HepG2 (cell line): ENCODE measurements around the gene ACBD3. TPM values are rescaled to one million over a fixed set of nuclear protein-coding genes. Genes with fewer than 3 reads are reported as not detected.
"Not testable (repeated sequence)": the region's sequence is repeated elsewhere in the genome, so short reads cannot be mapped to it uniquely, and the experiment has no call there.

Experiments
- ATAC-seq: fragments of 200-7000 bp; cut with Tn5 transposase; 3 replicates; pipeline ENCODE4 v1.9.1; 2020; ENCODE audit warnings: mild to moderate bottlenecking, moderate library complexity
- BruUV-seq: library from RNA; stranded (reverse); fragments of 400-500 nt; replicated peaks from 2 replicates; lab custom pipeline; 2021; lab: Mats Ljungman, UMichigan
- CTCF ChIA-PET: fragments of 300-600 bp; formaldehyde crosslinking; extraction: SDS; loops from one replicate; lab custom pipeline; 2021; ENCODE audit warnings: low total read pairs, inconsistent platforms, low intra/inter-chr PET ratio; lab: Yijun Ruan, JAX
- POLR2A ChIA-PET: fragments of 350-600 bp; sonication (Branson Sonifier 250); formaldehyde crosslinking; loops from one replicate; lab custom pipeline; 2020; ENCODE audit warnings: antibody characterized with exemption, inconsistent platforms; lab: Yijun Ruan, JAX
- DNase-seq: peaks from one replicate; pipeline ENCODE4 v3.0.0-alpha.2; 2015; ENCODE audit warnings: low spot score
- FAIRE-seq: peaks from 3 replicates; lab custom pipeline; 2011; peaks lifted over from hg19 to GRCh38; lab: Jason Lieb, UNC
- H2AFZ ChIP-seq: one replicate; pipeline ENCODE4 v1.6.1; 2011; ENCODE audit warnings: low read length, inconsistent platforms
- H3K27ac ChIP-seq: fragments of 300-600 bp; 3 replicates; pipeline ENCODE4 v1.8.0; 2011; ENCODE audit warnings: mixed run types, mild to moderate bottlenecking, mixed read lengths, low read length, inconsistent platforms; ENCODE audit not compliant: insufficient read depth; ENCODE audit errors: extremely low read length
- H3K27me3 ChIP-seq, 2 experiments: fragments of 200-600 bp in 1 of 2; 2 replicates in 1 of 2; 3 replicates in 1 of 2; pipeline versions ENCODE4 v1.6.0 to v1.8.0; 2011; ENCODE audit warnings: low read length in 2 of 2, mild to moderate bottlenecking in 2 of 2, moderate library complexity in 2 of 2, inconsistent platforms in 1 of 2; ENCODE audit not compliant: insufficient read depth in 2 of 2, control insufficient read depth in 1 of 2
- H3K36me3 ChIP-seq, 2 experiments: fragments of 200-600 bp in 1 of 2; replicated peaks in 1 of 2; 2 replicates in 1 of 2; 3 replicates in 1 of 2; pipeline versions ENCODE4 v1.5.1 to v1.8.0; 2011; ENCODE audit warnings: low read length in 2 of 2, inconsistent platforms in 1 of 2; ENCODE audit not compliant: insufficient read depth in 2 of 2, control insufficient read depth in 1 of 2
- H3K4me1 ChIP-seq: 2 replicates; pipeline ENCODE4 v1.5.1; 2012; ENCODE audit warnings: low read length, inconsistent platforms; ENCODE audit not compliant: insufficient read depth
- H3K4me2 ChIP-seq: 2 replicates; pipeline ENCODE4 v1.6.0; 2011; ENCODE audit warnings: low read depth, low read length, inconsistent platforms
- H3K4me3 ChIP-seq, 3 experiments: fragments of 200-600 bp in 1 of 3; sonication (generic), shearing (Covaris generic) in 1 of 3; replicated peaks in 1 of 3; 2 replicates each; pipeline ENCODE4 v1.5.1; 2011 to 2016; ENCODE audit warnings: low read length in 3 of 3, inconsistent platforms in 2 of 3, low read depth in 2 of 3, mild to moderate bottlenecking in 2 of 3, control low read depth in 1 of 3, mixed read lengths in 1 of 3; ENCODE audit not compliant: insufficient read depth in 1 of 3
- H3K79me2 ChIP-seq: one replicate; pipeline ENCODE4 v1.6.1; 2011; ENCODE audit warnings: low read length, inconsistent platforms; ENCODE audit not compliant: insufficient read depth
- H3K9ac ChIP-seq: 2 replicates; pipeline ENCODE4 v1.6.0; 2011; ENCODE audit warnings: mild to moderate bottlenecking, low read depth, low read length, inconsistent platforms; ENCODE audit not compliant: insufficient read depth
- H3K9me3 ChIP-seq: 2 replicates; pipeline ENCODE4 v1.5.1; 2012; ENCODE audit warnings: mild to moderate bottlenecking, low read length
- H4K20me1 ChIP-seq: 2 replicates; pipeline ENCODE4 v1.6.0; 2011; ENCODE audit warnings: inconsistent platforms, mild to moderate bottlenecking, low read length, moderate library complexity; ENCODE audit not compliant: insufficient read depth
- DNMT3B ChIP-seq: conservative IDR thresholded peaks from 2 replicates; pipeline ENCODE4 v1.6.1; 2016; ENCODE audit warnings: missing biosample characterization, control low read depth
- TBX2 ChIP-seq: sonication (generic); formaldehyde crosslinking; IDR thresholded peaks from 2 replicates; pipeline ENCODE4 v1.5.0; 2020; ENCODE audit warnings: missing genetic modification reagents, mild to moderate bottlenecking, borderline replicate concordance
- ZNF256 ChIP-seq: sonication (generic); formaldehyde crosslinking; conservative IDR thresholded peaks from 2 replicates; pipeline ENCODE4 v1.4.0; 2020; ENCODE audit warnings: missing genetic modification reagents
- ZNF33A ChIP-seq: sonication (generic); formaldehyde crosslinking; IDR thresholded peaks from 2 replicates; pipeline ENCODE4 v1.5.1; 2020; ENCODE audit warnings: missing genetic modification reagents, mild to moderate bottlenecking, moderate library complexity, borderline replicate concordance
- ZNF44 ChIP-seq: sonication (generic); formaldehyde crosslinking; IDR thresholded peaks from 2 replicates; pipeline ENCODE4 v1.5.1; 2020; ENCODE audit warnings: mild to moderate bottlenecking, missing genetic modification reagents
- ZNF543 ChIP-seq: sonication (generic); formaldehyde crosslinking; IDR thresholded peaks from 2 replicates; pipeline ENCODE4 v1.4.0; 2020; ENCODE audit warnings: mild to moderate bottlenecking, missing genetic modification reagents
- ZNF576 ChIP-seq: sonication (generic); formaldehyde crosslinking; IDR thresholded peaks from 2 replicates; pipeline ENCODE4 v1.4.0; 2020; ENCODE audit warnings: mild to moderate bottlenecking, missing genetic modification reagents
- ZNF878 ChIP-seq: sonication (generic); formaldehyde crosslinking; IDR thresholded peaks from 2 replicates; pipeline ENCODE4 v1.8.1; 2023; ENCODE audit warnings: mild to moderate bottlenecking, missing genetic modification reagents, moderate library complexity
- ZNF883 ChIP-seq: sonication (generic); formaldehyde crosslinking; IDR thresholded peaks from 2 replicates; pipeline ENCODE4 v1.5.1; 2020; ENCODE audit warnings: mild to moderate bottlenecking, missing genetic modification reagents; ENCODE audit errors: not compliant biosample characterization
- WGBS: methylation state at CpG from one replicate; pipeline ENCODE4 v1.1.6; 2017; ENCODE audit warnings: low lambda C conversion rate; 5-methylcytosine and 5-hydroxymethylcytosine counted together
- in situ Hi-C: cut with HindIII; loops from 2 replicates; pipeline ENCODE4 v1.10.0; 2017; ENCODE audit warnings: low pct_unique_long_range_greater_than_20kb; ENCODE audit not compliant: extremely low pct_ligation_motif_present
- intact Hi-C: fragments of 100-400 bp; cut with micrococcal nuclease; formaldehyde crosslinking; loops from one replicate; pipeline ENCODE4 v1.10.0; 2022; ENCODE audit not compliant: unreplicated experiment
- polyA plus RNA-seq, 8 experiments: library from polyadenylated mRNA; depleted of rRNA in 3 of 8; stranded (reverse) in 7 of 8; unstranded in 1 of 8; fragments of >200 nt; fragmentation: Illumina TruSeq in 4 of 8; extraction: Trizol in 4 of 8; gene quantifications; 2 replicates each; pipeline versions ENCODE4 v1.2.1 to v1.2.3, GENCODE V29; 2011 to 2016; ENCODE audit warnings: low read depth in 4 of 8, missing spikeins in 1 of 8, mixed read lengths in 1 of 8; ENCODE audit not compliant: insufficient read depth in 1 of 8
- total RNA-seq, 5 experiments: library from RNA; depleted of rRNA; stranded (reverse); fragments of >200 nt; fragmentation: Illumina TruSeq; extraction: Trizol; gene quantifications; 2 replicates each; pipeline ENCODE4 v1.2.3, GENCODE V29; 2016; ENCODE audit warnings: low read depth in 1 of 5
- TF ChIP-seq, protein P1 (sequence below): sonication (generic); formaldehyde crosslinking; IDR thresholded peaks from 2 replicates; pipeline ENCODE4 v1.5.0; 2020; ENCODE audit warnings: mild to moderate bottlenecking, missing genetic modification reagents, moderate library complexity
- TF ChIP-seq, protein P2 (sequence below): sonication (generic); formaldehyde crosslinking; IDR thresholded peaks from 2 replicates; pipeline ENCODE4 v1.4.0; 2020; ENCODE audit warnings: missing genetic modification reagents

Gene ACBD3
- total and polyA plus RNA-seq, 2 of the 13 experiments (the other 11 are each of a cell fraction or from before 2014, with no cell fraction given), result 24.3 to 39.3 TPM

DNA sequence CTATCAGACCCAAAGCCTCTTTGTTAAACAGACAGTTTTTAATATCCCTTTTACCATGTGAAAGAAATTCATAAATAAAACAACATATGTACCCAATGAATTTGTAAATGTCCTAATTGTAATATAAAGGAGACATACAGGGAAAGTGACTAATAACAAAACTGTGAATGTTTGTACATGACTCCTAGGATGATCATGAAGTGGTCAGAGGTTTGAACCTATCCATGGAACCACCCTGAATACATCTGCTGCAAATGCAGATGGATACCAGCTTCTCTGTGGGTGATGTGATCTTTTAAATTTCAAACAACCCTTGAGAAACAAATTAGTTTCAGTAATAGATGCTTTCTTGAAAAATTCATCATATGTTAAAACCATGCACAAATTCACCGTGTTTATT is 16.7 kb upstream of the ACBD3 start (continued):
- TF ChIP-seq, protein P1, sequence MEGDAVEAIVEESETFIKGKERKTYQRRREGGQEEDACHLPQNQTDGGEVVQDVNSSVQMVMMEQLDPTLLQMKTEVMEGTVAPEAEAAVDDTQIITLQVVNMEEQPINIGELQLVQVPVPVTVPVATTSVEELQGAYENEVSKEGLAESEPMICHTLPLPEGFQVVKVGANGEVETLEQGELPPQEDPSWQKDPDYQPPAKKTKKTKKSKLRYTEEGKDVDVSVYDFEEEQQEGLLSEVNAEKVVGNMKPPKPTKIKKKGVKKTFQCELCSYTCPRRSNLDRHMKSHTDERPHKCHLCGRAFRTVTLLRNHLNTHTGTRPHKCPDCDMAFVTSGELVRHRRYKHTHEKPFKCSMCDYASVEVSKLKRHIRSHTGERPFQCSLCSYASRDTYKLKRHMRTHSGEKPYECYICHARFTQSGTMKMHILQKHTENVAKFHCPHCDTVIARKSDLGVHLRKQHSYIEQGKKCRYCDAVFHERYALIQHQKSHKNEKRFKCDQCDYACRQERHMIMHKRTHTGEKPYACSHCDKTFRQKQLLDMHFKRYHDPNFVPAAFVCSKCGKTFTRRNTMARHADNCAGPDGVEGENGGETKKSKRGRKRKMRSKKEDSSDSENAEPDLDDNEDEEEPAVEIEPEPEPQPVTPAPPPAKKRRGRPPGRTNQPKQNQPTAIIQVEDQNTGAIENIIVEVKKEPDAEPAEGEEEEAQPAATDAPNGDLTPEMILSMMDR (CRISPR knock-in tag), result no peak
- TF ChIP-seq, all 625 proteins: peak for 0

DNA sequence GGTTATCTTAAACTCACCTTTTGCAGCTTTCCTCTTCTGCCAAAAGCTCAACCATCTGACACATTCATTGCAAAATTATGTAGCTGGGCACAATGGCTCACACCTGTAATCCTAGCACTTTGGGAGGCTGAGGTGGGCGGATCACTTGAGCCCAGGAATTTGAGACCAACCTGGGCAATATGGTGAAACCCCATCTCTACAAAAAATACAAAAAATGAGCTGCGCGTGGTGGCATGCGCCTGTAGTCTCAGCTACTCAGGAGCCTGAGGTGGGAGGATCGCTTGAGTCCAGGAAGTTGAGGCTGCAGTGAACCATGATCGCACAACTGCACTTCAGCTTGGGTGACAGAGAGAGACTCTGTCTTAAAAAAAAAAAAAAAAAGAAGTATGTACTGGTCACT is 16.1 kb upstream of the ACBD3 start:
- H3K4me2 ChIP-seq, H3K27me3 ChIP-seq, H4K20me1 ChIP-seq, H3K4me1 ChIP-seq, ATAC-seq, CTCF ChIA-PET, H3K9ac ChIP-seq, H3K27ac ChIP-seq, in situ Hi-C loops, DNase-seq, H2AFZ ChIP-seq, H3K79me2 ChIP-seq, H3K36me3 ChIP-seq, H3K4me3 ChIP-seq, H3K9me3 ChIP-seq, BruUV-seq, FAIRE-seq, POLR2A ChIA-PET: not testable (repeated sequence)
- 48% methylated on average over 6 of the region's 6 CpGs for WGBS
- intact Hi-C loops, result loop anchor here (5.0 kb wide), 1 partner anchor 130 kb away; no protein-coding TSS in a partner anchor

GRCh38 chr1:226202246-226202645 is 15.7 kb upstream of the ACBD3 start:
- in situ Hi-C loops, result no loop called here
- TF ChIP-seq TBX2 (CRISPR knock-in tag) (no peak), ZNF256 (CRISPR knock-in tag) (no peak), ZNF543 (CRISPR knock-in tag) (no peak), DNMT3B (CRISPR knock-in tag) (no peak), ZNF44 (CRISPR knock-in tag) (no peak), ZNF33A (CRISPR knock-in tag) (no peak), ZNF878 (CRISPR knock-in tag) (no peak), ZNF883 (CRISPR knock-in tag) (no peak), ZNF576 (CRISPR knock-in tag) (no peak)
- TF ChIP-seq, protein P2, sequence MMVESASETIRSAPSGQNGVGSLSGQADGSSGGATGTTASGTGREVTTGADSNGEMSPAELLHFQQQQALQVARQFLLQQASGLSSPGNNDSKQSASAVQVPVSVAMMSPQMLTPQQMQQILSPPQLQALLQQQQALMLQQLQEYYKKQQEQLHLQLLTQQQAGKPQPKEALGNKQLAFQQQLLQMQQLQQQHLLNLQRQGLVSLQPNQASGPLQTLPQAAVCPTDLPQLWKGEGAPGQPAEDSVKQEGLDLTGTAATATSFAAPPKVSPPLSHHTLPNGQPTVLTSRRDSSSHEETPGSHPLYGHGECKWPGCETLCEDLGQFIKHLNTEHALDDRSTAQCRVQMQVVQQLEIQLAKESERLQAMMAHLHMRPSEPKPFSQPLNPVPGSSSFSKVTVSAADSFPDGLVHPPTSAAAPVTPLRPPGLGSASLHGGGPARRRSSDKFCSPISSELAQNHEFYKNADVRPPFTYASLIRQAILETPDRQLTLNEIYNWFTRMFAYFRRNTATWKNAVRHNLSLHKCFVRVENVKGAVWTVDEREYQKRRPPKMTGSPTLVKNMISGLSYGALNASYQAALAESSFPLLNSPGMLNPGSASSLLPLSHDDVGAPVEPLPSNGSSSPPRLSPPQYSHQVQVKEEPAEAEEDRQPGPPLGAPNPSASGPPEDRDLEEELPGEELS (CRISPR knock-in tag), result no peak

More at GRCh38 chr1:226202246-226202645, 15.7 kb upstream of the ACBD3 start:
- ChIA-PET POLR2A (no interaction called here), CTCF (no interaction called here)
- H3K36me3 ChIP-seq, result no peaks in the 10 kb centered on the region
- no TSS peak for BruUV-seq
- DNase-seq (no peak), FAIRE-seq (no peak), ATAC-seq (no peak)
- no peak overlapping the region for H3K4me3 ChIP-seq
- H3K27ac ChIP-seq, result no peak overlapping the region
- no peak overlapping the region for H3K4me2 ChIP-seq
- WGBS, result 48% methylated on average over 3 of the region's 3 CpGs
- no peaks in the 10 kb centered on the region for H4K20me1 ChIP-seq
- H3K9me3 ChIP-seq, result no peaks in the 10 kb centered on the region
- peaks cover 0 to 6% of the 10 kb centered on the region in 2 experiments; a peak in 1 of 5 replicates for H3K27me3 ChIP-seq
- intact Hi-C loops, result loop anchor here (5.0 kb wide), 1 partner anchor 130 kb away; no protein-coding TSS in a partner anchor
- no peak overlapping the region for H3K9ac ChIP-seq
- H2AFZ ChIP-seq, result no peak overlapping the region
- H3K4me1 ChIP-seq, result peaks cover 6% of the 10 kb centered on the region; the same call in 1 of the 2 replicates
- H3K79me2 ChIP-seq, result no peaks in the 10 kb centered on the region
